ENCODE data around the gene TMEM204.

TMEM204 gene

GRCh38 chr16:1533443-1533951 is at the start of gene TMEM204:
TMEM204 (plus strand) TSS chr16:1533666; CDS start chr16:1534276, 610 bp downstream.
- DNase-seq (ENCODE audit: low read depth, low spot score): no peak

DNA sequence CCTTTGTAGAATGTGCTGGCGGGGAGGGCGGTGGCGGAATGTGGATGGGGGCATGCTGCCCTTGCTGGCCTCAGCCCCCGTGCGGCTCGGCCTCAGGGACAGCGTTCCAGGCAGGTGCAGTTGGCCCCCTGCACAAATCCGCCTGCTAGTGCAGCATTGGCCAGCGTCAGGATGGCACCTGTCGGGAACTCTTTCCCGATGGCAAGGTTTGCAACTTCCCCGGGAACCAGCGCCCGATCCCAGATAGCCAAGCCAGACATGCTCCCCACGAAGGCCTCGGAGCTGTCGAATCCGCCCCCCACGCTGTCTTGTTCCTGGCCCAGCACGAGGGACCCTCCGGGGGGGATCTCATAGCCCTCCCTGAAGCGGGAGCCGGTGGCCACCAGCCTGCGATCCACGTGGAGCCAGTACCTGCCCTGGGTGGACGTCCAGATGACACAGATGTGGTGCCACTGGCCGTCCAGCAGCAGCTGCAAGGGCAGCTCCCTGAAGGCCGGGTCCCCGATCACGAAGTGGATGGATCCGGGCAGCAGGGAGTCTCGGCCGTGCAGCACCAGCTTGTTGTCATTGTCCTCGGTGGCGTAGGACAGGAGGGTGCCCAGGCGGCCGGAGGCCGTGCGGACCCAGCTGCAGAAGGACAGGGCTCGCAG is 47.5 kb upstream of the TMEM204 start:
- no peak for DNase-seq (ENCODE audit: low read depth, low spot score)

DNA sequence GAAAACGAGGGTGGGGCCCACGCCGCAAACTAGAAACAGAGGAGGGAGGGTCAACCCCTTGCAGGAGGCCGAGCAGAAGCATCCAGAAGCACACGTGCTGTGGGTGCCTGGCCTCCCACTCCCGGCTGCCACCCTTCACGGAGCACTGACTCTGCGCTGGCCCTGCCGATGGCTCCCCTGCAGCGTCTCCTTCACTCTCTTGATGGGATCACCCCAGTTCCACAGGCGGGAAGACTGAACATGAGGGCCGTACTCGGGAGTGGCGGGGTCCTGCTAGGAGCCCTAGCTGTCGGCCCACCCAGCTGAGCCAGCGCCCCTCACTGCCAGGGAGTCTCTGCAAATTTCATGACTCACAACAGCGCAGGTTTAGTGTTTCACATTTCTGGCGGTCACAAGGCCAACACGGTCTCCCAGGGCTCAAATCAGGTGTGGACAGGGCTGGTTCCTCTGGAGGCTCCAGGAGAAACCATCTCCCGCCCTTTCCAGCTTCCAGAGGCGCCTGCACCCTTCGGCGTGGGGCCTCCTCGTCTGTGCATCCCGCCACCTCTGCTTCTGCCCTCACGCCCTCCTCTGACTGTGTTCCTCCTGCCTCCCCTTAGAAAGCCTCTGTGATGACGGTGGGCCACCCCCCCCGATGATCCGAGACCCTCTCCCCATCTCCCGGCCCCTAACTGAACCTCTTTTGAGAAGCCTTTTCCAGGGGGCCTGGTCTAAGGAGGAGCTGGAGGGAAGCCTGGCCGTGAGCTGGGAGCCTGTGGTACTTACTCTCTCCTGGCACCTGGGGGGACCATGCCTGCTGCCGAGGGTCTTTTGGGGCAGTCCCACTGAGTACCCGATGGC is 46.7 kb upstream of the TMEM204 start:
- no peak for DNase-seq (ENCODE audit: low read depth, low spot score)

- DNase-seq (ENCODE audit: low read depth, low spot score): no peak
Measured at GRCh38 chr16:1487395-1488053, 45.9 kb upstream of the TMEM204 start.

DNA sequence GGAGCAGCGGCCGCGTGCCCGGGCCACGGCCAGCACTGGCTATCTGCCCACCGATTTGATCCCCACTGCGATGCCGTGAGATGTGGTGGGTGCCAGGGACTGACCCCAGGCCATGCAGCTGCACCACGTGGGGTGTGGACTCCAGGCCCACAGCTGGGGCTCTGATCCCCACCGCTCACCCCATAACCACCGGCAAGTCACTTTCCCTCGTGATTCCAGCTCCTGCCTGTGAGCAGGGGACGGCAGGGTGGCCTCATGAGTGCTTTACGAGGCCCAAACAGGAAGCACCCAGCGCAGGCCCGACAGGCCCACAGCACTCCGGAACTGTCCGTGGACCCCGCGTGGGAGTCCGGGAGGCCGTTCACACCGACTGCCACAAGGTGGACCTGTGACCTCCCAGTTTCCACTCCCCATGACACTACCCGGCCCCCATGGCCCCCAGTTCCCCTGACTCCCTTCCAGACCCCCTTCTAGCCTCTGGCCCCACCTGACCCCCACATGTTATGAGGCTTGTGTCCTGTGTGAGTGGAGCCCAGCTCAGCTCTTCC is 45.3 kb upstream of the TMEM204 start:
- no peak for DNase-seq (ENCODE audit: low read depth, low spot score)

DNA sequence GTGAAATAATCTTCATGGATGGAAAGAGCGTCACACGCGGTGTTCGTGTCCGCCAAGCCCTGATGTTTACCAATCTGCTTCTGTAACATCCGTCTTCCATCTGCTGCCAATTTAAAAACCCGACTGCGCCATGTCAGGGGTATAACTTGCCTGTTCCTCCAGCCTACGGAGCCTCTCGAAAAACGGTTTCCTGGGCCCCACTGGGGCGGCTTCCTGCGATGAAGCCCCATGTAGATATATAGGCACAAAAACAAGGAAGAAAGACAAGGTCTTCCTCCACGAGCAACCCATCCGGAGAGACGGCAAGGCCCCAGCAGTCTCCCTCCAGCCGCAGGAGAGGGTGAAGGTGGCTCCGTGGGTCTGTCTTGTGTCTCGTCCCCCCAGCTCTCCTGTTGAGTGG is 44.8 kb upstream of the TMEM204 start, which contains the start of gene PTX4:
Gene PTX4 (minus strand): TSS at position 326 of the 400 bp plus-strand sequence. CDS start 35 bp downstream, at position 291.
- no peak for DNase-seq (ENCODE audit: low read depth, low spot score)

DNA sequence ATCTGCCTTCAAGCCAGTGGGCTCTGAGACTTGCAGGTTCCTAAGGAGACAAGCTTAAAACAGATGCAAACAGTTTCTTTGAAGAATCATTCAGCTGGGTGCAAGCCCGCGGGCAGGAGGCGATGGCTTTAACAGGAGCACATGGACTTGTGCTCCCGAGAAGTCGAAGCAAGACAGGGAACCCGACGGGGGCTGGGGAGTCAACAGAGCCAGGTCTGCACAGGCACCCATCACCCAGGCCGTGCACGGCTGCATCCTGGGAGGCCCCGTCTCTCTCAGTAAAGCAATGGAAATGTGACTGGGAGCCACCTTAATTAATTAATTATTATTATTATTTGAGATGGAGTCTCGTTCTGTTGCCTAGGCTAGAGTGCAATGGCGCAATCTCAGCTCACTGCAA is 44.4 kb upstream of the TMEM204 start:
- no peak for DNase-seq (ENCODE audit: low read depth, low spot score)

DNA sequence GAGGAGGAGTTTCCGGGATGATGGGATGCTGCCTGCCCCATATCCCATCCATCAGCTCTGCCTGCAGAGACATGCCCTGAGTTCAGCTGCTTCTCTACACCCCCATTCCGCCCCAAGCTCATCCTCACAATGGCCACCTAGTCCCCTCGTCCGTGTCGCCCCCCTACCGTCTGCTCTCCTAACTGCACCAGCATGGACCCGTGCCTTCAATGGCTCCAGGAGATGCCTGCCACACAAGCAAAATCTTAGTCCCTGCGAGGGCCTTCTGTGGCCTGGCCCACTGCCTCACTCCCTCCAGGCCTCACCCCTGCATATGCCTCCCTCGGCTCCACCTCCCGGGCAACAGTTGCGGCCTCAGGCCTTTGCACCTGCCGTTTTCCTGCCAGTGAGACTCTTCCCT is 42.1 kb upstream of the TMEM204 start:
- DNase-seq (ENCODE audit: low read depth, low spot score): no peak

DNA sequence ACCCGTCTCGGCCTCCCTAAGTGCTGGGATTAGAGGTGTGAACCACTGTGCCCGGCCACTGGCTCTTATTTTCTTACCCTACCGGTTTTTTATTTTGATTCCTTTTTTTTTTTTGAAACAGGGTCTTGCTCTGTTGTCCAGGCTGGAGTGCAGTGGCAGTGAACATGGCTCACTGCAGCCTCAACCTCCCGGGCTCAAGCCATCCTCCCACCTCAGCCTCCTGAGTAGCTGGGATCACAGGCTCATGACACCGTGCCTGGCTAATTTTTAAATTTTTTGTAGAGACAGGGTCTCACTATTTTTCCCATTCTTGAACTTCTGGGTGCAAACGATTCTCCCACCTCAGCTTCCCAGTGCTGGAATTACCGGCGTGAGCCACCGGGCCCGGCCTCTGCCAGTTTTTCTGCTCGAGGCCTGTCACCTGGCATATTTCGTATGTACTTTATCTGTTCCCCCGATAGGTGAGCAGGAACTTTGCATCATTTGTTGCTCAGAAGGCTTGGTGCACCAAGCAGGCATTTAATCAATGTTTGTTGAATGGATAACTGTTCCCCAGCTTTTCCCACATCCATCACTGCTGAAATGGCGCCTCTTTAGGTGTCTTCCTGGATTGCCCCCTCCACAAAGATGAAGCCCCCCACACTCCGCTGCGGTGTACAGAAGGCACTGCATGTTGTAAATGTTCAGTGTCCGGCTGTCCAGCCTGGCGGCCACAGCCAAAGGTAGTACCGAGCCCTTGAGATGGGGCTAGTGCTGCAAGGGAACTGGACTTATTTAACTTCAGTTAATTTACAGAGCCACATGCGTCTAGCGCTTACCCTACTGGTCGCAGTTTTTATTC is 41.2 kb upstream of the TMEM204 start:
- DNase-seq (ENCODE audit: low read depth, low spot score): no peak

- DNase-seq (ENCODE audit: low read depth, low spot score): peak; percentile 92
Measured at GRCh38 chr16:1492923-1493745, 40.3 kb upstream of the TMEM204 start, which contains the start of gene TELO2. TELO2 (plus strand) TSS chr16:1493360; CDS start chr16:1494282, 922 bp downstream.

DNA sequence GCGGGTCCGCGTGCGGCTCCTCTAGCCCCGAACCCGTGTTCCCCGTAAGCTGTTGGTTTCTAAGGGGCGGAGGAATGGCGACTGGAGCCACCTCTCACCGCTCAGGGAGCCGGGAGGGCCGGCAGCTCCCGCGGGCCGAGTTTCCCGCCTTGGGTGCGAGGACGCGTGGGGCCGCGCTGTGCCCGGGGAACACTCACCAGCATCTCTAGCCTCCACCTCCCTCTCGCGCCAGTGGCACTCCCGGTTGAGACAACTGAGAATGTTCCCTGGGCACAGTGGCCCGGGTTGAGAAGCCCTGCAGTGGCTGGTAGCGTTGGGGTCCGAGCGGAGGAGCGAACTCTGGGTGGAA is 39.7 kb upstream of the TMEM204 start:
- DNase-seq (ENCODE audit: low read depth, low spot score): peak; percentile 56

GRCh38 chr16:1494129-1494640 is 39.3 kb upstream of the TMEM204 start:
- DNase-seq (ENCODE audit: low read depth, low spot score): peak; percentile 79

GRCh38 chr16:1494711-1495110 is 38.8 kb upstream of the TMEM204 start:
- no peak for DNase-seq (ENCODE audit: low read depth, low spot score)

- DNase-seq (ENCODE audit: low read depth, low spot score): no peak
Measured at GRCh38 chr16:1495211-1495888, 38.1 kb upstream of the TMEM204 start.

GRCh38 chr16:1495889-1496262 is 37.6 kb upstream of the TMEM204 start:
- DNase-seq (ENCODE audit: low read depth, low spot score): no peak

GRCh38 chr16:1496464-1496863 is 37.0 kb upstream of the TMEM204 start:
- DNase-seq (ENCODE audit: low read depth, low spot score): no peak

- no peak for DNase-seq (ENCODE audit: low read depth, low spot score)
Measured at GRCh38 chr16:1497014-1497598, 36.4 kb upstream of the TMEM204 start.

DNA sequence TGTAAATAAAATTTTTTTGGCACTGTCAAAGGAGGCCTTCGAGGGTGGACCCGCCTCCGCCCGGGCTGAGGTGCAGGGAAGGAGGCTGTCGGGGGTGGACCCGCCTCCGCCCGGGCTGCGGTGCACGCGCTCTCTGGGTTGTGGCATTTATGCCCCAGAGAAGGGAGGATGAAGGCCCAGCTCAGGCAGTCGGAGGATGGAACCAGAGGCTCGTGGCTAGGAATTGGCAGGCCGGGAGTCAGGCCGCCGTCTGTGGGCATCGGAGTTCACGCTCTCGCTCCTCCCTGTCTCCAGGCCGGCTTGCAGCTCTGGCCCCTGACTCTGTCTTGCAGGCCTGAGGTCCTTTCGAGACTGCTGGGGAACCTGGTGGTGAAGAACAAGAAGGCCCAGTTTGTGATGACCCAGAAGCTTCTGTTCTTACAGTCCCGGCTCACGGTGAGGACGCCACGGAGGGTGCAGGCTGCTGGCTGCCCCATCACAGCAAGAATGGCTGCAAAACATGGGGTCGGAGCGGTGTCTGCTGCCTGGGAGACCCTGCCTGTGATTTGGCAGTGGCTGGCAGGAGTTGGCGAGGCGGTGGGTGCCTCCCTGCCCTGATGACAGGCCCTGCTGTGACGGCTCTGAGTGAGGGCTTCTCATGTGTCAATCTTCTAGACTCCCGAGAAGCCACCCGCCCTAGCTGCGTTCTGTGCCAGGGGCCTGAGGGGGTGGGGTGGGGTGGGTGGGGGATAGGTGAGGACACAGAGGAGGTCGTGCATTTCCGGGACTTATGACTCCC is 34.4 kb upstream of the TMEM204 start:
- no peak for DNase-seq (ENCODE audit: low read depth, low spot score)

Data from astrocyte of the hippocampus (primary cell).